ENCODE data around the gene BCLAF1.

- TF ChIP-seq POLR2A (IDR thresholded peaks at IDR 0.05; ENCODE audit: low read length) (no peak), GATA1 (IDR thresholded peaks at IDR 0.05; ENCODE audit: low read depth, low read length) (no peak)
These were observed 393 bp downstream of the BCLAF1 start for GRCh38 chr6:136289327-136289578.
